Urinary bladder (tissue), 4 donors: ENCODE data around the gene FMNL3. TPM values are rescaled to one million over a fixed set of nuclear protein-coding genes. Genes with fewer than 3 reads are reported as not detected.

ENCODE experiments used
- DNase-seq: peaks from one replicate; pipeline ENCODE4 v3.0.0-alpha.2; 2015; ENCODE audit errors: extremely low spot score
- H3K27ac ChIP-seq: one replicate; pipeline ENCODE4 v1.5.1; 2013; ENCODE audit warnings: low read depth, mild to moderate bottlenecking, moderate library complexity
- H3K36me3 ChIP-seq: one replicate; pipeline ENCODE4 v1.6.1; 2013; ENCODE audit warnings: mild to moderate bottlenecking, moderate library complexity; ENCODE audit not compliant: insufficient read depth
- H3K4me1 ChIP-seq: one replicate; pipeline ENCODE4 v1.6.1; 2013; ENCODE audit warnings: mild to moderate bottlenecking, moderate library complexity; ENCODE audit not compliant: insufficient read depth
- H3K4me3 ChIP-seq: one replicate; pipeline ENCODE4 v1.5.1; 2013; ENCODE audit warnings: low read depth, low read length
- WGBS: extraction: QIAGEN DNeasy Blood & Tissue Kit; methylation state at CpG from one replicate; pipeline ENCODE4 v1.1.7; 2013; 5-methylcytosine and 5-hydroxymethylcytosine counted together
- polyA plus RNA-seq: library from polyadenylated mRNA; stranded (reverse); fragments of 200-250 nt; gene quantifications from one replicate; pipeline ENCODE4 v1.2.3, GENCODE V29; 2013
- total RNA-seq: library from RNA; depleted of rRNA; stranded (reverse); fragments of >200 nt; gene quantifications from one replicate; pipeline ENCODE4 v1.2.3, GENCODE V29; 2014
- donor health status: healthy with polysubstance abuse.
- donor health status: healthy.

Gene FMNL3
- total and polyA plus RNA-seq, 2 donors: 8.1 to 28.9 TPM

DNA sequence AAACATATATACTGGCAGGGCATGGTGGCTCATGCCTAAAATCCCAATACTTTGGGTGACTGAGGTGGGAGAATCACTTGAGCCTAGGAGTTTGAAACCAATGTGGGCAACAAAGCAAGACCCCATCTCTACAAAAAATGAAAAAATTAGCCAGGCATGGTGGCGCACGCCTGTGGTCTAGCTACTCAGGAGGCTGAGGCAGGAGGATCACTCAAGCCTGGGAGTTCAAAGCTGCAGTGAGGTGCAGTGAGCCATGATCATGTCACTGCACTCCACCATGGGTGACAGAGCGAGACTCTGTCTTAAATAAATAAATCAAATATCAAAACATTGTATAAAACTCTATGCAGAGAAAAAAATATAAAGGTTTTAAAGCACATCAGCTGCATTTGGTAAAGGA is 5.2 kb downstream of the FMNL3 start:
- Histone ChIP-seq H3K4me1 (no peaks in the 10 kb centered on the region), H3K27ac (no peak overlapping the region), H3K4me3 (no peak overlapping the region), H3K36me3 (no peaks in the 10 kb centered on the region)
- 94% methylated on average over 3 of the region's 3 CpGs for WGBS
- no peak for DNase-seq

DNA sequence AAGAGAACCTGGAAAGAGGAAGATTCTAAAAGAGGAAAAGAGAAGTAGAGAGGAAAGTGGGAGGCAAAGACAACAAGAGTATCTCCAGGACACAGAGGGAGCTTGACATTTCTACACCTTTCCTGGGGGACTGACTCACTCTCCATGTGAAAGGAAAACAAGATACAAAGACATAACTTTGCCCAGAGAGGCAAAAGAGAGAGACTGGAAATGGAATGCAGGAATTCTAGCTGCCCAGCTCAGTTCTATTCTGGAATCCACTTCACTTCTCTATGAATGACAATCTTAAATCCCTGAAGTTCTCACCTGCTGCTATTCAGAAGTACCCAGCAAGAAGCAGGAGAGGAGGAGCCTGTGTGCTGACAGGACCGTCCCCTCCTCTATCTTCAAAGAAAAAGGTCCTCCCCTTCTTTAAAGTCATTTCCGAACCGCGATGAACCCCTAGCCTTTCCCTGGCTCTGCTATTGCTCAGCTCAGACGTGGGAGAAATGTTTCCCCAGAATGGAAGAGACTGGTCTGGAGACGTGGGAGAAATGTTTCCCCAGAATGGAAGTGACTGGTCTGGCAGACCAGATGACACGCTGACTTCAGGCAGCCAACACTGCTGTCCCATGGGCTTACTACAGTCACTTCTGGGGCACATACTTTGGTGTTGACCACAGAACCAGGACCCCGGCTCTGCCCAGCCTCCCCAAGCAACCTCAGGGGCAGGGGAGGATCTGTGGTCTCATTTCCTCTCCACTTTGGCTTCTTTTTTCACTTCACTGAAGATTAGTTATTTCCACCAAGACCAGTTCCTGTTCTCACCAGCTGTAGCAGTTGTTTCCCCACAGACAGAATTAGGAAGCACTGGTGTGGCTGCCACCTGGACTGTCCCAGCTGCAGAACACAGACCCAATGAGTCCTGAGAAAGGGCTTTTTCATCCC is 8.3 kb downstream of the FMNL3 start:
- WGBS: 39% methylated on average over 8 of the region's 8 CpGs
- H3K27ac ChIP-seq: no peak overlapping the region
- no peaks in the 10 kb centered on the region for H3K4me1 ChIP-seq
- H3K36me3 ChIP-seq: no peaks in the 10 kb centered on the region
- DNase-seq: no peak
- H3K4me3 ChIP-seq: no peak overlapping the region

DNA sequence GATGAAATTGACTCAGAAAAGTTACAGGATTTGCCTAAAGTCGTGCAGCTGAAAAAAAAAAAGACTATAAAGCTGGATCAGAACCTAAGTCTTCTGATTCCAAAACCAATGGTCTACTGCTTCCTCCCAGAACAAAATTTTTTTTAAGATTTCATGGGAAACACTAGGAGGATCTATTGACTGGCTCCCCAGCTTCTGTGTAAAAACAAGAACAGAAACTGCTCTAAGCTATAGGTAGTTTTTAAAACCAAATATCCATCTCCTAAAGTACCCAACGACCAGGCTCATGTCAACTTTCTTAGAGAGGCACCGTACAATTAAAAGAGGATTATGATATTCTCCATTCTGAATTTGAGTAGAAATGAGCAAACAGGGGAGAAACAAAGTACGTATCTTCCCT is 9.4 kb downstream of the FMNL3 start:
- H3K4me1 ChIP-seq: no peaks in the 10 kb centered on the region
- 82% methylated on average over 4 of the region's 4 CpGs for WGBS
- DNase-seq: no peak
- H3K4me3 ChIP-seq: no peak overlapping the region
- H3K36me3 ChIP-seq: no peaks in the 10 kb centered on the region
- no peak overlapping the region for H3K27ac ChIP-seq

DNA sequence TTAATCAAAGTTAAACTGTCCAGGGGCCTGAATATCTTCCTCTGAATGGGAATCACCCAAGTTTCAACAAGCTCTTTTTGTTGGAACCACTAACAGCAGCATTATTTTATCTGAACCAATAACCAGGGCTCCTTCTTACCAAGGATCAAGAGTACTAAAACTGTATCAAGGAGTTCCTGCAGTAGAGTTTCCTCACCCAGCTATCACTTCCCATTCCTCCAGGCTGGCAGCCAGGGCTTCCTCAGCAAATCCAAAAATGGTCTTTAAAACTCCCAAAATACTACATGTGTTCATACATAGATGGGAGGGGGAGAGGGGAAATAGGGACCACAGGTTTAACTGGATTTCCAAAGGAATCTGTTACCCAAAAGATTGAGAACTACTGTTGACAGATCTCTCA is 10.5 kb downstream of the FMNL3 start:
- DNase-seq: no peak
- Histone ChIP-seq H3K27ac (no peak overlapping the region), H3K4me3 (no peak overlapping the region)

DNA sequence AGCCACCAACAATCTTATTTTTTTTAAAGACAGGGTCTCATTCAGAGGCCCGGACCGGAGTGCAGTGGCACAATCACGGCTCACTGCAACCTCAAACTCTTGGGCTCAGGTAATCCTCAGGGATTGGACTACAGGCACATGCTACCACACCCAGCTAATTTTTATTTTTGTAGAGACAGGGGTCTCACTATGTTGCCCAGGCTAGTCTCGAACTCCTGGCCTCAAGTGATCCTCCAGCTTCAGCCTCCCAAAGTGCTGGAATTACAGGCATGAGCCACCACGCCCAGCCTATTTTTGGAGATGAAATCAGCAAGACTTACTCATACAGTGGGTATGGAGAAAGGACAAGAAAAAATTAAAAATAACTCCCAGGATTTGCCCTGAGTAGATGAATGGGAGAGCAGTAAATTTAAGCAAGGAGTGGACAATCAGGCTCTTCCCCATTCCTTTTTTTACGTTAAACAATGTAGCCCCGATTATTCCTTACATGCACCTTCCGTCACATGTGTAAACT is 13.2 kb downstream of the FMNL3 start:
- no peaks in the 10 kb centered on the region for H3K36me3 ChIP-seq
- H3K4me1 ChIP-seq: no peaks in the 10 kb centered on the region
- no peak overlapping the region for H3K4me3 ChIP-seq
- 92% methylated on average over 8 of the region's 8 CpGs for WGBS
- no peak for DNase-seq
- H3K27ac ChIP-seq: no peak overlapping the region

More for the DNA sequence above, 10.5 kb downstream of the FMNL3 start:
- H3K4me1 ChIP-seq: no peaks in the 10 kb centered on the region
- H3K36me3 ChIP-seq: no peaks in the 10 kb centered on the region

DNA sequence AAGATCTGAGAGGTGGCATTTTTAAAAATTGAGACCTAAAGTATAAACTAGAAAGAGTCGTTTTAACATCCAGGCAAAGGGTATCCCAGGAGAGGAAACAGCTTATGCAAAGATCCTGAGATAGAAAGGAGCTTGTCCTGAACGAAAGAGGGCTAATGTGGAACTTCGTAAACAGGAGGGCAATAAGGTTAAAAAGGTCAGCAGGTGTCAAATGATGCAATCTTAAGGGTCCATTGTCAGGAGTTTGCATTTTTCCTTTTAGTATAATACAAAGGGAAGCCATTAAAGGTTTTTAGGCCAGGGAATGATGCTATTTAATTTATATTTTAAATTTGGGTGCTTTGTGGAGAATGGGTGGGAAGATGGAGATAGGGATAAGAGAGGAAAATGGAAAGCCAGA is 14.4 kb downstream of the FMNL3 start:
- Histone ChIP-seq H3K4me1 (no peaks in the 10 kb centered on the region), H3K27ac (no peak overlapping the region), H3K4me3 (no peak overlapping the region), H3K36me3 (no peaks in the 10 kb centered on the region)
- WGBS: 77% methylated on average over 3 of the region's 3 CpGs
- DNase-seq: no peak

DNA sequence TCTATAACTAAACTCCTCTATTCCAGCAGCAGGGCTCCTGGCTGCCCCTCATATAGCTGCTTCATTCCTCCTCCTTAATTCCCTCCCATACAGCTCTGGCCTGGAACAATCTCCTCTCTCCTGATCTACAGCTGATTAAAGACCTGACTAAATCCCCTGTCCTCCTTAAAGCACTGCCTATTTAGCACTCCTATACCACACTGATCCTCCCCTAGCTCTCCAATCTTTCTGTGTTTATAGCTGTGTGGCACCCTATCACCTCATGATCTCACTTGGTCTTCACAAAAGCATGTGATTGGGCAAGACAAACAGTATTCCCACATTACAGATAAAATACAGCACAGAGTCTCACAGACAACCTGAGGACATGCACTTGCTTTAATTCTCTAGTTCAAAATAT is 17.4 kb downstream of the FMNL3 start:
- no peak overlapping the region for H3K4me3 ChIP-seq
- no peak for DNase-seq
- no peaks in the 10 kb centered on the region for H3K36me3 ChIP-seq
- H3K27ac ChIP-seq: no peak overlapping the region
- H3K4me1 ChIP-seq: no peaks in the 10 kb centered on the region

DNA sequence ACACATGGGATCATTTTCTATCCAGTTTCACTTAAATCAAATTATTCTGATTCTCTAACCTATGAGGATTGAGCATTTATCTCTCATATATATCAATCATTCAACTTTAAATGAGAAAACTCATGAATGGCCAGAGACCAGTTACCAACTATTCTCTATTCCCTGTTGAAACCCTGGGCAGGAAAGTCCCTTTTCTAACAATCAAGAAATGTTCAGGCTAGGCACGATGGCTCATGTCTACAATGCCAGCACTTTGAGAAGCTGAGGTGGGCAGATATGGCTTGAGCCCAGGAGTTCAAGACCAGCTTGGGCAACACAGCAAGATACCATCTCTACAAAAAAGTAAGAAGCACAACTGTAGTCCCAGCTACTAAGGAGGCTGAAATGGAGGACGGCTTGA is 18.0 kb downstream of the FMNL3 start:
- no peaks in the 10 kb centered on the region for H3K4me1 ChIP-seq
- H3K27ac ChIP-seq: no peak overlapping the region
- no peaks in the 10 kb centered on the region for H3K36me3 ChIP-seq
- DNase-seq: no peak
- H3K4me3 ChIP-seq: no peak overlapping the region
- 77% methylated on average over 2 of the region's 2 CpGs for WGBS

DNA sequence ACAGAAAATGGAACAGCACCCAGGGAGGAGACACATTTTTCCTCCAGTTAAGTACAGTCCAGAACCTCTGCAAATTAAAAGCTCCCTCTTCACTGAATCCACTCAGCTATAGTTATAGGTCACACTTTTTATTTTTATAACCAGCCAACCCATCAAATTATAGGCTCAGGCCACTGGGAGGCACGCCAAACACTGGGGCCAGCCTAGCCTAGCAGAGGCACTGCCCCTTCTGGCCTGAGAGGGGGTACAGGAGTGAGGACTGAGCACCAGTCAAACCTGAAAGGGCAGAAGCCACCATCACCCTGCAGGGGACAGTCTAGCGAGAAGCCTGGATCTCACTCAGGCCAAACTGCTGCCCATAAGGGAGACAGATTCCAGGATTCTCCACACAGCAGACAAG is 19.3 kb downstream of the FMNL3 start:
- WGBS: 79% methylated on average over 2 of the region's 2 CpGs
- H3K4me1 ChIP-seq: no peaks in the 10 kb centered on the region
- H3K4me3 ChIP-seq: no peak overlapping the region
- no peak for DNase-seq
- H3K36me3 ChIP-seq: no peaks in the 10 kb centered on the region
- H3K27ac ChIP-seq: no peak overlapping the region

DNA sequence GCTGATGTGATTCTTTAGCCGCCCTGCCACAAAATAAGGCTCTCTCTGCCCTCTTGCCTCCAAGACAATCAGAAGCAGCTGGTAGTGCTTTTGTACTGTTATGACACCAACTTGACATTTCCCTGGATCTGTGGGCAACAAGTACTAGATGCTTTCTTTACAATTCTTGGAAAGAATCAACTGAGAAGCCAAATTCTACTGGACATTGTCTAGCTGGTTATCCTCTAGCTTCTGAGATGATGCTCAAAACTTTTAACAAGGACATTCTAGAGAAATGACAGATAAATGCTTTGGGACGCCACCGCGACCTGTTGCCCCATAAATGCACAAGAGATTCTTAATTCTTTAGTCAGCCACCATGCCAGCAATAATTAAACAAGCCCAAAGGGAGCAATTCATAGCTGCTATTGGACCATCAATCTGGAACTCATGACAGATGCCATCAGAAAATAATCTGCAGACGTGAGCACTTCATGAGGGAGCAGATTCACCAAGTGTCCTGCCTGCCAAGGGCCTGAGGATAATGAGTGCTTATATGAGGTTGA is 22.8 kb downstream of the FMNL3 start:
- Histone ChIP-seq H3K4me3 (no peak overlapping the region), H3K4me1 (no peaks in the 10 kb centered on the region), H3K27ac (no peak overlapping the region), H3K36me3 (no peaks in the 10 kb centered on the region)
- DNase-seq: no peak
- 88% methylated on average over 5 of the region's 5 CpGs for WGBS

DNA sequence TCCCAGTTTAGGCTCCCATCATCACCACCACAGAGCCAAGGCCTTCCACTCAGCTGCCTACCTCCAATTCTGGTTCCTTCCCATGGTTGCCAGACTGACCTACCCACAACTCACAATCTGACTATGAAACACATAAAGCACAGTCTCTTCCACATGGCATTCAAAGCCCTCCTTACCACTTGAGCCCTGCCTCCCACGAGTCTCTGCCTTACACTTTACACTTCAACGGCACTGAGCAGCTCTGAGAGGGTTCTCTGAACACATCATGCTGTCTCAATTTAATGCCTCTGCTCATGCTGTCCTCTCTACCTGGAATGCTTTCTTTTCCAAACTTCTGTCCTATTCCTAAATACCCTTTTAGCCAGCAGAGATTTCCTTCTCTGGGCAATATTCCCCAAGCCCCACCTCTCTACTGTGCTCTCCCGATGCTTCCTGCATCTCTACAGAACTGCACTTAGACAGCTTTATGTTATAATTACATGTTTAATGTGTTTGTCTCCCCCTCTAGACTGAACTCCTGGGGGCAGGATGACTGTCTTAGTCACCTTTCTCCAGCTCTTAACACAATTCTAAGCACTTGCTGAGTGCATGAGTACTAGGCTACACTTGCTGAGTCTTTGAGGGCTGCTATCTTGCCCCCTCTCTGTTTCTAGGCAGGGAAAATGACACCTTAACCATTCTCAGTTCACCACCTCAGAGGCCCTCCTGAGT is 23.5 kb downstream of the FMNL3 start:
- no peaks in the 10 kb centered on the region for H3K4me1 ChIP-seq
- H3K27ac ChIP-seq: no peak overlapping the region
- 66% methylated on average over 3 of the region's 3 CpGs for WGBS
- no peak overlapping the region for H3K4me3 ChIP-seq
- DNase-seq: no peak
- no peaks in the 10 kb centered on the region for H3K36me3 ChIP-seq

DNA sequence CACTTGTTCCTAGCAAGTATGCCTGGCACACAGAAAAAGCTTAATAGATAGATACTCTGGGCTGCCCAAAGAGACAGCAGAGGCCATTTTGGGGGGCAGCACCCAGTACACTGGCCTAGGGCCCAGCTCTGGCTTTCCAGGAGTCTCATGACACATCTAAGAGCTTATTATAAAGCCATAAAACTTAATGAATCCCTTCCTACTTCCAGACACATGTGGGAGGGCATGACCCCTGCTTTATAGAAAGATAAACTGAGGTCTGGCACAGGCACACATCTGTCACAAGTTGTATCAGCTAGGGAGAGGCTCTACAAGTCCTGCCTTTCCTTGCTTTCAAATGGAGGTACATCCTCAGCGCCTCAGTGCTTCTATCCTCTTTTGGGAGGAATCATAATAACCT is 27.1 kb downstream of the FMNL3 start:
- 92% methylated on average over 1 of the region's 1 CpG for WGBS
- no peak for DNase-seq

DNA sequence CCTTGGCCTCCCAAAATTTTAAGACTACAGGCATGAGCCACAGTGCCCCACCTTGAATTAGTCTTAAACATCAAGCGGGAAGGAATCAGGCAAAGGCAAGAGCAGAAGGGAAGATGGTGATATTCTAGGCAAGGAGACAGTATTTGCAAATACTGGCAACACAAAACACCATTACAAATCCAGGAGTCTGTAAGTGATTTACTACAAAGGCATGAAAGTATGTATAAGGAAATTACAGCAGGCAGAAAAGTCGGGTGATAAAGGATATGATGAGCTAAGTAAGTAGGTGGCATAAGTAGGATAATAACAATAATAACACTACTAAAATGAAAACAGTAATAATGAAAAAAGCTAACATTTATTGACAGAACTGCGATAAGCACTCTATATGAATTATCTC is 28.5 kb downstream of the FMNL3 start:
- WGBS: 91% methylated on average over 3 of the region's 3 CpGs
- Histone ChIP-seq H3K27ac (no peak overlapping the region), H3K4me3 (no peak overlapping the region), H3K4me1 (no peaks in the 10 kb centered on the region), H3K36me3 (no peaks in the 10 kb centered on the region)
- DNase-seq: no peak

More for the DNA sequence above, 27.1 kb downstream of the FMNL3 start:
- Histone ChIP-seq H3K27ac (no peak overlapping the region), H3K36me3 (no peaks in the 10 kb centered on the region), H3K4me1 (no peaks in the 10 kb centered on the region), H3K4me3 (no peak overlapping the region)

DNA sequence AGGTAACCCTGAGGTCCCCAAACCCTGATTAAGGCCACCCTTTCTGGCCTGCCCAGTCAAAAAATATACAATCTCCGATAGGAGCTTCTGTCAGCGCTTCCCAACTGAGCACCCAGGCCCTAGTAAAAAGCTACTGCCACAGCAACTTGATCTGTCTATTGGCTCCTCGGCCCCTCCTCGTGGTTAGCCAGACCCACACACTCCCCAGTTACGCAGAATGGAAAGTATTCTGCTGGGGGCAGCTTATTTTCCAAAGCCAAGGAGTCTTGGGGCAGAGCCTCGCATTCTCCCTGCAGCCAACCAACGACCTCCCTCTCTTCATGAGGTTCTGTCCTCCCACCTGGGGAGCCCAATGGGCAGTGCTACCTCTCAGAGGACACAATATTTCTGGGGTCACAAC is 32.1 kb downstream of the FMNL3 start:
- H3K27ac ChIP-seq: no peak overlapping the region
- H3K36me3 ChIP-seq: no peaks in the 10 kb centered on the region
- 82% methylated on average over 7 of the region's 7 CpGs for WGBS
- no peak overlapping the region for H3K4me3 ChIP-seq
- peaks cover 2% of the 10 kb centered on the region for H3K4me1 ChIP-seq
- no peak for DNase-seq
